Measurements from ENCODE around the gene XIST.

Gene XIST

GRCh38 chrX:73847991-73848390, 4.5 kb downstream of the XIST start:
- Histone ChIP-seq H3K27me3 (ENCODE audit: insufficient read depth, low read length, poor library complexity) (no peaks in the 10 kb centered on the region), H3K4me1 (ENCODE audit: insufficient read depth, low read length) (no peaks in the 10 kb centered on the region), H2AFZ (ENCODE audit: low read depth, low read length) (no peak overlapping the region), H3K4me2 (ENCODE audit: insufficient read depth, low read length) (no peak overlapping the region), H3K9ac (ENCODE audit: low read depth, low read length) (no peak overlapping the region), H3K79me2 (ENCODE audit: insufficient read depth, low read length) (no peaks in the 10 kb centered on the region), H3K27ac (ENCODE audit: low read length) (no peak overlapping the region), H3K4me3 (ENCODE audit: low read depth in 1 of 2, low read length in 2 of 2) (no peak overlapping the region), H3K36me3 (ENCODE audit: insufficient read depth, low read length) (no peaks in the 10 kb centered on the region), H3K9me3 (ENCODE audit: insufficient read depth, low read length, severe bottlenecking) (no peaks in the 10 kb centered on the region), H4K20me1 (ENCODE audit: insufficient read depth, low read length) (no peaks in the 10 kb centered on the region)
- ATAC-seq (ENCODE audit: insufficient read depth, low read depth) (no peak), DNase-seq (no peak)
- no peak for TF ChIP-seq EZH2 (IDR thresholded peaks at IDR 0.05; ENCODE audit: borderline replicate concordance, low read depth, low read length, severe bottlenecking)
- peak; percentile 19 for TF ChIP-seq CTCF (IDR thresholded peaks at IDR 0.05; ENCODE audit: borderline replicate concordance, extremely low read depth, low read length, poor library complexity, severe bottlenecking)

DNA sequence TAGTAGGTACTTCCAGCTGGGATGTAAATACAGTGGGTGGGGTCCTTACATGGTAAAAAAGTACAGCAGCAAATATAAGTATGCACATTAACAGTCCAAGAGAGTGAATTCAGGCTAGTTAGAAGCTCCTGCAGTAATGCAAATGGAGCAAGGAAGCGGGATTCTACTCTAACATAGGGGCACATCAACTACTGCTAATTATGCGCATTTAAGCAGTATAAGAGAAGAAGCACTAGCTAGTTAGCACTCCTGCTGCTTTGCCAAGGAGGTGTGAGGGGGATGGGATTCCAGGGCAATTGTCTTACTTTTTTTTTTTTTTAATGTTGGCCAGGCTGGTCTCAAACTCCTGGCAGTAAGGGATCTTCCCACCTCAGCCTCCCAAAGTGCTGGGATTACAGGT, 5.4 kb downstream of the XIST start:
- Histone ChIP-seq H3K27me3 (ENCODE audit: insufficient read depth, low read length, poor library complexity) (no peaks in the 10 kb centered on the region), H4K20me1 (ENCODE audit: insufficient read depth, low read length) (no peaks in the 10 kb centered on the region)
- no peak for ATAC-seq (ENCODE audit: insufficient read depth, low read depth)

DNA sequence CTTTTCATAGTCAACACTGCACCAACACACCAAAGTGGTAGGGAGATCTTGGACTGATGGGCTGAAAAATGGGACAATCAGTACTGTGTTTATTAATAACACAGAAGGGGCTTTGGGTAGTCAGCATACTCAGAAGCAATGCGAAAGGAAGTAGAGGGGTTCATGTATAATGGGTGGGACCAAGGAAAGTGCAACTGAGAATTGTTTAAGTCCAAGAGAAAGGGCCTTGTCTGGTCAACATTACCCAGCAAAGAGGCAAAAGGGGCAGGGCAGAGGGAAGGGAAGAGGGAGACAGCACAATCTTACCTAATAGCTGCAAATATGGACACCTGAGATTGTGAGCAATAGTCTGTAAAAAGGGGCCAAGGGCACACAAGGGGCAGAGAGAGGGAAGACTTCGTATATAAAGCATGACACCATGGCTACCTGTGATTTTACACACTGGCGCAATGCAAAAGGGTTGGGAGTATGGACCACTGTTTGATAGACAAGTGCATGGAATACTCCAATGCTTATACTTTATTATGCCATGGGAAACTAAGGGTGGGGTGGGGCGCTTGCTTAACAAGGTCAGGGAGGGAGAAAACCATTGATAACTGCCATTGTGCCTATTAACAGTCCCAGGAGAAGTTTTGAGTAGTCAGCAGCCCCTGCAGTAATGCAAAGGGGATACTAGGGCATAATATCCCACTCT, 9.8 kb downstream of the XIST start:
- H3K27me3 ChIP-seq (ENCODE audit: insufficient read depth, low read length, poor library complexity) = no peaks in the 10 kb centered on the region
- H3K36me3 ChIP-seq (ENCODE audit: insufficient read depth, low read length) = no peaks in the 10 kb centered on the region
- ATAC-seq (ENCODE audit: insufficient read depth, low read depth) (no peak), DNase-seq (no peak)
- no peak overlapping the region for H3K27ac ChIP-seq (ENCODE audit: low read length)
- H3K4me2 ChIP-seq (ENCODE audit: insufficient read depth, low read length) = no peak overlapping the region
- H3K4me1 ChIP-seq (ENCODE audit: insufficient read depth, low read length) = no peaks in the 10 kb centered on the region
- TF ChIP-seq EZH2 (IDR thresholded peaks at IDR 0.05; ENCODE audit: borderline replicate concordance, low read depth, low read length, severe bottlenecking) (no peak), CTCF (IDR thresholded peaks at IDR 0.05; ENCODE audit: borderline replicate concordance, extremely low read depth, low read length, poor library complexity, severe bottlenecking) (no peak)
- no peaks in the 10 kb centered on the region for H4K20me1 ChIP-seq (ENCODE audit: insufficient read depth, low read length)
- no peak overlapping the region for H2AFZ ChIP-seq (ENCODE audit: low read depth, low read length)
- no peak overlapping the region for H3K4me3 ChIP-seq (ENCODE audit: low read depth in 1 of 2, low read length in 2 of 2)
- no peaks in the 10 kb centered on the region for H3K9me3 ChIP-seq (ENCODE audit: insufficient read depth, low read length, severe bottlenecking)
- no peak overlapping the region for H3K9ac ChIP-seq (ENCODE audit: low read depth, low read length)
- H3K79me2 ChIP-seq (ENCODE audit: insufficient read depth, low read length) = no peaks in the 10 kb centered on the region

More for the DNA sequence above, 5.4 kb downstream of the XIST start:
- Histone ChIP-seq H3K79me2 (ENCODE audit: insufficient read depth, low read length) (no peaks in the 10 kb centered on the region), H2AFZ (ENCODE audit: low read depth, low read length) (no peak overlapping the region), H3K9me3 (ENCODE audit: insufficient read depth, low read length, severe bottlenecking) (no peaks in the 10 kb centered on the region), H3K4me2 (ENCODE audit: insufficient read depth, low read length) (no peak overlapping the region), H3K36me3 (ENCODE audit: insufficient read depth, low read length) (no peaks in the 10 kb centered on the region), H3K4me1 (ENCODE audit: insufficient read depth, low read length) (no peaks in the 10 kb centered on the region), H3K9ac (ENCODE audit: low read depth, low read length) (no peak overlapping the region), H3K4me3 (ENCODE audit: low read depth in 1 of 2, low read length in 2 of 2) (no peak overlapping the region), H3K27ac (ENCODE audit: low read length) (no peak overlapping the region)
- no peak for DNase-seq
- no peak for TF ChIP-seq EZH2 (IDR thresholded peaks at IDR 0.05; ENCODE audit: borderline replicate concordance, low read depth, low read length, severe bottlenecking)
- no peak for TF ChIP-seq CTCF (IDR thresholded peaks at IDR 0.05; ENCODE audit: borderline replicate concordance, extremely low read depth, low read length, poor library complexity, severe bottlenecking)
